Measurements from ENCODE around the gene INPP4B.

The INPP4B gene

GRCh38 chr4:142846108-142846728 is at the start of gene INPP4B:
Gene INPP4B, minus strand, starts transcription at chr4:142846301.
- no peak for DNase-seq

GRCh38 chr4:142893012-142893411 is 46.9 kb upstream of the INPP4B start:
- no peak for DNase-seq

- no peak for DNase-seq
Observed at GRCh38 chr4:142886566-142886965, 40.5 kb upstream of the INPP4B start.

GRCh38 chr4:142883040-142883832 is 37.1 kb upstream of the INPP4B start:
- no peak for DNase-seq

GRCh38 chr4:142882159-142882558 is 36.1 kb upstream of the INPP4B start:
- no peak for DNase-seq

- no peak for DNase-seq
Observed at GRCh38 chr4:142881331-142881730, 35.2 kb upstream of the INPP4B start.

- no peak for DNase-seq
Observed at GRCh38 chr4:142875117-142875516, 29.0 kb upstream of the INPP4B start.

GRCh38 chr4:142874684-142875083 is 28.6 kb upstream of the INPP4B start:
- DNase-seq = no peak

- no peak for DNase-seq
Observed at GRCh38 chr4:142866685-142867084, 20.6 kb upstream of the INPP4B start.

- DNase-seq = no peak
Observed at GRCh38 chr4:142861351-142861750, 15.2 kb upstream of the INPP4B start.

GRCh38 chr4:142858965-142859364 is 12.9 kb upstream of the INPP4B start:
- DNase-seq = no peak

- DNase-seq = no peak
Observed at GRCh38 chr4:142858446-142858845, 12.3 kb upstream of the INPP4B start.

- DNase-seq = no peak
Observed at GRCh38 chr4:142856576-142856975, 10.5 kb upstream of the INPP4B start.

- DNase-seq = no peak
Observed at GRCh38 chr4:142850478-142850877, 4.4 kb upstream of the INPP4B start.

GRCh38 chr4:142846729-142847596 is 862 bp upstream of the INPP4B start:
- DNase-seq = no peak

GRCh38 chr4:142845293-142846107 is 601 bp downstream of the INPP4B start:
- DNase-seq = no peak

GRCh38 chr4:142844782-142845181 is 1.3 kb downstream of the INPP4B start:
- DNase-seq = no peak

GRCh38 chr4:142840516-142841123 is 5.5 kb downstream of the INPP4B start:
- DNase-seq = peak; percentile 16

GRCh38 chr4:142838778-142839177 is 7.3 kb downstream of the INPP4B start:
- DNase-seq = no peak

- DNase-seq = no peak
Observed at GRCh38 chr4:142832022-142832421, 14.1 kb downstream of the INPP4B start.

GRCh38 chr4:142826503-142827241 is 19.4 kb downstream of the INPP4B start:
- no peak for DNase-seq
